Muscle layer of colon (tissue), 2 donors: ENCODE results near the gene NAA16.

Experiments
- H3K27ac ChIP-seq: one replicate; pipeline ENCODE4 v1.7.0; 2013; ENCODE audit warnings: low read depth, mild to moderate bottlenecking, low read length, moderate library complexity
- H3K27me3 ChIP-seq, 2 donors: one replicate each; pipeline ENCODE4 v1.7.0; 2013; ENCODE audit warnings: low read length in 2 of 2, mild to moderate bottlenecking in 2 of 2; ENCODE audit not compliant: insufficient read depth in 2 of 2, control insufficient read depth in 1 of 2
- H3K36me3 ChIP-seq: one replicate; pipeline ENCODE4 v1.7.0; 2013; ENCODE audit warnings: mild to moderate bottlenecking, low read length; ENCODE audit not compliant: insufficient read depth
- H3K4me1 ChIP-seq: one replicate; pipeline ENCODE4 v1.7.0; 2013; ENCODE audit warnings: mild to moderate bottlenecking, low read length; ENCODE audit not compliant: insufficient read depth
- H3K4me3 ChIP-seq, 2 donors: one replicate each; pipeline ENCODE4 v1.7.0; 2013; ENCODE audit warnings: low read length in 2 of 2, low read depth in 1 of 2, mild to moderate bottlenecking in 1 of 2, moderate library complexity in 1 of 2
- H3K9ac ChIP-seq: one replicate; pipeline ENCODE4 v1.7.0; 2013; ENCODE audit warnings: low read length
- H3K9me3 ChIP-seq: one replicate; pipeline ENCODE4 v1.7.0; 2013; ENCODE audit warnings: mild to moderate bottlenecking, low read length
- donor health status: abdominal sarcoma.
- donor health status: Adenocarcinoma of cecum.

The NAA16 gene

GRCh38 chr13:41286370-41286769, 24.7 kb upstream of the NAA16 start:
- Histone ChIP-seq H3K9ac (no peak overlapping the region), H3K9me3 (no peaks in the 10 kb centered on the region), H3K36me3 (no peaks in the 10 kb centered on the region)

DNA sequence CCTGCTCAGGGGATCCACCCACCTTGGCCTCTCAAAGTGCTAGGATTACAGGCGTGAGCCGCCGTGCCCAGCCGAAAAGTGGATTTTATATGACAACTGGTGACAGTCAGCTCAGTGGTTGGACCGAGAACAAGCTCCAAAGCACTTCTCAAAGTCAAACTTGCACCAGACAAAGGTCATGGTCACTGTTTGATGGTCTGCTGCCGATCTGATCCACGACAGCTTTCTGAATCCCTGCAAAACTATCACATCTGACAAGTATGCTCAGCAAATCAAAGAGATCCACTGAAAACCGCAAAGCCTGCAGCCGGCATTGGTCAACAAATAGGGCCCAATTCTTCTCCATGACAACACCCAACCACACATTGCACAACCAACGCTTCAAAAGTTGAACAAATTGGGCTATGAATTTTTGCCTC, 21.6 kb upstream of the NAA16 start:
- Histone ChIP-seq H3K9me3 (no peaks in the 10 kb centered on the region), H3K27ac (no peak overlapping the region)

More at GRCh38 chr13:41286370-41286769, 24.7 kb upstream of the NAA16 start:
- H3K27ac ChIP-seq = no peak overlapping the region
- no peak overlapping the region for H3K4me3 ChIP-seq
- H3K4me1 ChIP-seq = no peaks in the 10 kb centered on the region
- no peaks in the 10 kb centered on the region for H3K27me3 ChIP-seq

GRCh38 chr13:41291246-41291645, 19.8 kb upstream of the NAA16 start:
- Histone ChIP-seq H3K4me3 (no peak overlapping the region), H3K9me3 (no peaks in the 10 kb centered on the region), H3K9ac (no peak overlapping the region), H3K27ac (no peak overlapping the region), H3K4me1 (no peaks in the 10 kb centered on the region), H3K27me3 (no peaks in the 10 kb centered on the region), H3K36me3 (no peaks in the 10 kb centered on the region)

More for the DNA sequence above, 21.6 kb upstream of the NAA16 start:
- Histone ChIP-seq H3K9ac (no peak overlapping the region), H3K4me3 (no peak overlapping the region), H3K36me3 (no peaks in the 10 kb centered on the region), H3K27me3 (no peaks in the 10 kb centered on the region), H3K4me1 (no peaks in the 10 kb centered on the region)

DNA sequence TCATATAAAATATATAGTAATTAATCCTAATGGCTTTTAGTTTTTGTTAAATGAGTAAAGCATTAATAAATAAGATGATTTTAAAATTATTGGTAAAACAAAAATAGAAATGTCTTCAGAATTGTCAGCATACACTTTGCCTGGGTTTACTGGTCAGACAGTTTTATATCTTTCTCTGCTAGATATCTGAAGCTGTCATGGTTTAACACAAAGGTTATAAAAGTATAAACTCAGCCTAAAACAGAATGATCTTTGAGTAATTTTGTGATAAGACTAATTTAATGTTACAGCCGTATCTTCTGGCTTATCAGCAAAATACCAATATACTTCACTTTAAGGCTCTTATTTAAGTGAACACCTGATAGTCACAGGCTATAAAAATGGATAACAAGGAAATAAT, 17.8 kb upstream of the NAA16 start:
- H3K9ac ChIP-seq = no peak overlapping the region
- H3K27me3 ChIP-seq = no peaks in the 10 kb centered on the region
- no peak overlapping the region for H3K4me3 ChIP-seq
- H3K9me3 ChIP-seq = no peaks in the 10 kb centered on the region
- no peak overlapping the region for H3K27ac ChIP-seq
- no peaks in the 10 kb centered on the region for H3K4me1 ChIP-seq
- H3K36me3 ChIP-seq = no peaks in the 10 kb centered on the region

DNA sequence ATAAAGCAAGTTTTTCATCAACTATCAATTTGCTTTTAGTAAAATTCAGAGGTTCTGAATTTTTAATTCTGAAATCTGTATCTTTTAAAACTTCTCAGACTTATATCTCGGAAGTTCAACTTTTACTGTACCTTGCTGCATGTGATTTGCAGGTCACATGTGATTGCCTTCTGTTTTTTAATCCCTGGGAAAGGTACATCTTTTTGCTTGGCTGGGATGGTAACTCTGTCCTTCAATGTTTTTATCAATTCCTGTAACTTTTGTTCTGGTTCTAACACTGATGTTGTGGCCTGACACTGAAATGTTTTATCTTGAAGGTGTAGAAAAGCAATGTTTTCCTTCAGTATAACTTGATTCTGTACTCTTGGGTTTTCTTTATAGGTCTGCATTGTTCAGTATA, 16.2 kb upstream of the NAA16 start:
- Histone ChIP-seq H3K9ac (no peak overlapping the region), H3K4me3 (no peak overlapping the region), H3K36me3 (no peaks in the 10 kb centered on the region), H3K4me1 (no peaks in the 10 kb centered on the region), H3K27ac (no peak overlapping the region), H3K9me3 (no peaks in the 10 kb centered on the region), H3K27me3 (no peaks in the 10 kb centered on the region)

- Histone ChIP-seq H3K9me3 (no peaks in the 10 kb centered on the region), H3K4me1 (no peaks in the 10 kb centered on the region), H3K4me3 (no peak overlapping the region), H3K27ac (no peak overlapping the region), H3K36me3 (no peaks in the 10 kb centered on the region), H3K9ac (no peak overlapping the region), H3K27me3 (no peaks in the 10 kb centered on the region)
These were observed 15.1 kb upstream of the NAA16 start for GRCh38 chr13:41295973-41296372.

DNA sequence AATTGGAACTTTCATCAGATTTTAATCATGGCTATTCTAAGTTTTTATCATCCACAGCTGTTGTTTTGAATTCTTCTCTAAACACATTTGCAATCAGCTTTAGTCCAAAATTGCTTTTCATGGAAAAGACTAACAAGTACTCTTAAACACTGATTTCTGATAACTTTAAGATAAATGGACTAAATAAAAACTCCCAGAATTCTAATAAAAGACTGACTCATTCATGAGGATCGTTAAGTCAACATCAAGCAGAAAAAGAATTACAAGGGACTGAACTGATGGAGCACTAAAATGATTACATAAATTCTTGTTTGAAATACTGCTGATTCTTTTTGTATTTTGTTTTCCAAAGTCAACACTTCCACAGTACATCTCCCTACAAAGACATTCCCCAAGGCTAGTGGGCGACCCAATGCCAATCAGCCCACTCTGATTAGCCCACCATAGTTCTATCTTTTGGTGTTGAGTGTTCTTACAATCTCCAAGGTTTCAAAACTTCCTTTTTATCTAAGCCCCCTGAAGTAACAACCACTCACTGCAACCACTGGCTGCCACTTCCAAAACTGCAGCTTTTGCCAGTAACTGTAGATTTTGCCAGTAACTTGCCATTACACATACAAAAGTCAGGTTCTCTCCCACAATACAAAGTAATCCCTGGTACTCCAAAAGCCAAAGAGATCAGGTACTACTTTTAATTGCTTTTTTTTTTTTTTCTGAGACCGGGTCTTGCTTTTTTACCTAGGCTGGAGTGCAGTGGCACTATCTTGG, 14.0 kb upstream of the NAA16 start:
- no peak overlapping the region for H3K9ac ChIP-seq
- no peaks in the 10 kb centered on the region for H3K27me3 ChIP-seq
- H3K4me3 ChIP-seq = no peak overlapping the region
- H3K36me3 ChIP-seq = no peaks in the 10 kb centered on the region
- H3K4me1 ChIP-seq = no peaks in the 10 kb centered on the region
- no peak overlapping the region for H3K27ac ChIP-seq
- H3K9me3 ChIP-seq = no peaks in the 10 kb centered on the region

DNA sequence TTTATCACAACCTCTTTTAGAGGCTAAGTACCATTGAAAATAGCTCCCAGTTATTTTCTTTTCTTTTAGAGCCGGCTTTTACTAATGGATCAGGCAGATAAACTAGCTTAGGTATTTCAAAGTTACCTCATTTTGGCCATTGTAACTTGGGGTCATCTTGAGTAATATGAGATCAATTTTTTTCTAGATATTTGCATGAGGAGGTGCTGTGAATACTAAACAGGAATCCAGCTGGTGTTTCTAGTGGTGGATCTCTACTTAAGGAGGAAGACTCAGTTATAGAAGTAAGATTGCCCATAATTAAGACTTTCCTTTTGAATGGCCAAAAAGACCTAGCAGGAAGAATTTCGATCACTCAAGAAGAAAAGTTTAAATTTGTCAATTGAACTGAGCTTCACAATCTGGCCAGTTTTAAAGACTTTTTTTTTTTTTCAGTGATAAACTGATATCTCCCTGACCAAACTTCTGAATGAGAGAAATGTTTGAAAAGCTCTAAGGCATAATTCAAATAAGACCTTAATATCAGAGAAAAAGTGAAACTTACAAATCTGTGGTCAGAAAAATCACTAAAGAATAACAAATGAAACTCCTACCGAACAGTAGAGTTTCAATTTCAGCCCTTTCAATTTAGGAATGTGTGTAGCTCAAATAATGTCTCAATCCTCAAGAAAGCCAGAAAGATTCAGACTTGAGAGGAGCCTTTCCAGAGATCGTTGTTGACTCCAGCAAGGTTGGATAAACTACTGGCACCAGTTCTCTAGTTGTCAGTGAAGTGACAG, 11.6 kb upstream of the NAA16 start:
- no peaks in the 10 kb centered on the region for H3K27me3 ChIP-seq
- no peak overlapping the region for H3K9ac ChIP-seq
- H3K4me3 ChIP-seq = no peak overlapping the region
- no peak overlapping the region for H3K27ac ChIP-seq
- H3K9me3 ChIP-seq = no peaks in the 10 kb centered on the region
- no peaks in the 10 kb centered on the region for H3K4me1 ChIP-seq
- no peaks in the 10 kb centered on the region for H3K36me3 ChIP-seq

DNA sequence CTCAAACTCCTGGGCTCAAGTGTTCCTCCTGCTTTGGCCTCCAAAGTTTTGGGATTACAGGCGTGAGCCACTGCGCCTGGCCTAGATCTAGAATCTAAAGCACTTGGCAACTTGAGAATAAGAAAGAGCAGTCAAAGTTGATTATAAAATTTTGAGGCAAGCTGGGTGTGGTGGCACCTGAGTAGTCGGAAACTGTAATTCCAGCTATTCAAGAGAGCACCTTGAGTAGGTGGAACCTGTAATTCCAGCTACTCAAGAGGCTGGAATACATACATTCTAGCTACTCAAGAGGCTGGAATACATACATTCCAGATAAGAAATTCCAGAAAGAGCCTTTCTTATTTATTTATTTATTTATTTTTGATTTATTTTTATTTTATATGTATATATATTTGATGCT, 8.3 kb upstream of the NAA16 start:
- H3K27me3 ChIP-seq = no peaks in the 10 kb centered on the region
- no peak overlapping the region for H3K27ac ChIP-seq
- H3K9ac ChIP-seq = no peak overlapping the region
- H3K9me3 ChIP-seq = no peaks in the 10 kb centered on the region
- no peak overlapping the region for H3K4me3 ChIP-seq
- H3K36me3 ChIP-seq = no peaks in the 10 kb centered on the region
- H3K4me1 ChIP-seq = no peaks in the 10 kb centered on the region

GRCh38 chr13:41304551-41304950, 6.5 kb upstream of the NAA16 start:
- Histone ChIP-seq H3K4me3 (no peak overlapping the region), H3K9me3 (no peaks in the 10 kb centered on the region), H3K9ac (no peak overlapping the region), H3K27ac (no peak overlapping the region), H3K27me3 (no peaks in the 10 kb centered on the region), H3K36me3 (no peaks in the 10 kb centered on the region), H3K4me1 (no peaks in the 10 kb centered on the region)

DNA sequence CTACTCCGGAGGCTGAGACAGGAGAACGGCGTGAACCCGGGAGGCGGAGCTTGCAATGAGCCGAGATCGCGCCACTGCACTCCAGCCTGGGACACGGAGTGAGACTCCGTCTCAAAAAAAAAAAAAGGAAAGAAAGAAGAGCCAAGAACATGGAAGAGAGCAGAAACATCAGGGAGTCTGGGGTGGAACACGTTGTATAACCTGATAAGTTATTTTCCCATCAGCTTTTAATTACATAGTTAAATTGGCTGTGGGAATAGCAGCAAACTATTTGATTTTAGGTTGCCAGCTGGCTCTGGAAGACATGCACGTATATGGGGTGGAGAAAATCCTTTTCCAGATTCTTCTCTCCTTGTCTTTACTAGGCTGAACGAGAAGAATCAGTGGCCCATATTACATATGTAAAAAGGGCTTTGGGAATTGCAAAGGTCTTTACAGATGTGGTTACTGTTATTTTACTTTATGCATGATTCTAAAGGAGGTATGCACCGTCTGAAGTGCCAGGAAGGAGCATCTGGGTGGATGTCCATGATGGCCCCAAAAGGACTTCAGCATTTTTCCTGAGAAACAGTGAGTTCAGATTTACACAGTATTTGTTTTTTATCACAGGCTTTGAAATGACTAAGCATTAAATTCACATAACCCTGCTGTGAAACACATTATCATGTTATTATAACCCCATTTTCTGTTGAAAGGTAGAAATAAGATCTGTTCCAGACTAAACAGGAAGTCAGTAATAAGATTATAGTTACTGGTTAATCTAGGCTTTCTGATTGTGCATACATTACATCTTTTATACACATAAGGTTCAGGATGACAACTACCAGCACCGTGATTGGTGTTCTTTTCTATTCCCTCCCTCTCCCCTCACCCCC, 4.6 kb upstream of the NAA16 start:
- no peaks in the 10 kb centered on the region for H3K4me1 ChIP-seq
- no peaks in the 10 kb centered on the region for H3K36me3 ChIP-seq
- no peaks in the 10 kb centered on the region for H3K27me3 ChIP-seq
- no peak overlapping the region for H3K9ac ChIP-seq
- H3K9me3 ChIP-seq = no peaks in the 10 kb centered on the region
- H3K27ac ChIP-seq = no peak overlapping the region
- H3K4me3 ChIP-seq = no peak overlapping the region
